SK-N-SH (cell line): ENCODE results near the gene FGD6.

Source experiments
- CHD2 ChIP-seq: fragments of 150-350 bp; IDR thresholded peaks from 2 replicates; pipeline ENCODE4 v1.6.1; 2018; ENCODE audit warnings: low read length; ENCODE audit not compliant: partially characterized antibody
- GATA2 ChIP-seq: sonication (generic); formaldehyde crosslinking; IDR thresholded peaks from 2 replicates; pipeline ENCODE4 v1.5.0; 2020; ENCODE audit warnings: mild to moderate bottlenecking, missing genetic modification reagents
- TF ChIP-seq, protein P1 (sequence below): fragments of 200-600 bp; sonication (generic); IDR thresholded peaks from 2 replicates; pipeline ENCODE4 v1.6.1; 2017; ENCODE audit warnings: antibody characterized with exemption, mild to moderate bottlenecking, moderate library complexity
- TF ChIP-seq, protein P2 (sequence below): IDR thresholded peaks from 2 replicates; pipeline ENCODE4 v1.6.1; 2012; ENCODE audit warnings: mild to moderate bottlenecking, low read depth, low read length, moderate library complexity

DNA sequence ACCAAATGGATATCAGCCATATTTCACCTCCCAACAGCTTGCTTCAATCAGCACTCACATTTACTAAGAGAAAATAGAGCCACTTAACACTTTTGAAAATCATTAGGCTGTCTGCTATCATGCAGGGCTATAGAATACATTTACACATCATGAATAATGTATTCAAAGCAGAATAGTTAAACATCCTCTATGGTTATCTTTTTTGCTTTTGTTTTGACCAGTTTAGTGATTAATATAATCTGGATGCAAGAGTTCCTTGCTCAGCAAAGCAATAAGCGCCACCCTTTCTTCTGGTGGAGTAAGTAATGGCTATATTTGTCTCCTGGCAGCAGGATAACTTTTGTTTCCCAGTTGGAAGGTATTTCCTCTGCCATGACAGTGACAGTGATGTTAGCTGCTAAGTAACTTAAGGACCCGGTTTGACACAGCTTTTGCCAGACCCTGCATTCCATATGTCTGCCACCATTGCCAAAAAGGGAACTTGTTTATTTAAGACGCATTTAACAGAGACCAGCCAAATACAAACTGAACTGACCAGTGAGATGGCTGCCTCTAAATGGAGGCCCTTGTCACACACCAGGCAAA is 73.6 kb downstream of the FGD6 start:
- TF ChIP-seq GATA2 (no peak), CHD2 (no peak)
- TF ChIP-seq, protein P1, sequence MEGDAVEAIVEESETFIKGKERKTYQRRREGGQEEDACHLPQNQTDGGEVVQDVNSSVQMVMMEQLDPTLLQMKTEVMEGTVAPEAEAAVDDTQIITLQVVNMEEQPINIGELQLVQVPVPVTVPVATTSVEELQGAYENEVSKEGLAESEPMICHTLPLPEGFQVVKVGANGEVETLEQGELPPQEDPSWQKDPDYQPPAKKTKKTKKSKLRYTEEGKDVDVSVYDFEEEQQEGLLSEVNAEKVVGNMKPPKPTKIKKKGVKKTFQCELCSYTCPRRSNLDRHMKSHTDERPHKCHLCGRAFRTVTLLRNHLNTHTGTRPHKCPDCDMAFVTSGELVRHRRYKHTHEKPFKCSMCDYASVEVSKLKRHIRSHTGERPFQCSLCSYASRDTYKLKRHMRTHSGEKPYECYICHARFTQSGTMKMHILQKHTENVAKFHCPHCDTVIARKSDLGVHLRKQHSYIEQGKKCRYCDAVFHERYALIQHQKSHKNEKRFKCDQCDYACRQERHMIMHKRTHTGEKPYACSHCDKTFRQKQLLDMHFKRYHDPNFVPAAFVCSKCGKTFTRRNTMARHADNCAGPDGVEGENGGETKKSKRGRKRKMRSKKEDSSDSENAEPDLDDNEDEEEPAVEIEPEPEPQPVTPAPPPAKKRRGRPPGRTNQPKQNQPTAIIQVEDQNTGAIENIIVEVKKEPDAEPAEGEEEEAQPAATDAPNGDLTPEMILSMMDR: no peak
- TF ChIP-seq, protein P2, sequence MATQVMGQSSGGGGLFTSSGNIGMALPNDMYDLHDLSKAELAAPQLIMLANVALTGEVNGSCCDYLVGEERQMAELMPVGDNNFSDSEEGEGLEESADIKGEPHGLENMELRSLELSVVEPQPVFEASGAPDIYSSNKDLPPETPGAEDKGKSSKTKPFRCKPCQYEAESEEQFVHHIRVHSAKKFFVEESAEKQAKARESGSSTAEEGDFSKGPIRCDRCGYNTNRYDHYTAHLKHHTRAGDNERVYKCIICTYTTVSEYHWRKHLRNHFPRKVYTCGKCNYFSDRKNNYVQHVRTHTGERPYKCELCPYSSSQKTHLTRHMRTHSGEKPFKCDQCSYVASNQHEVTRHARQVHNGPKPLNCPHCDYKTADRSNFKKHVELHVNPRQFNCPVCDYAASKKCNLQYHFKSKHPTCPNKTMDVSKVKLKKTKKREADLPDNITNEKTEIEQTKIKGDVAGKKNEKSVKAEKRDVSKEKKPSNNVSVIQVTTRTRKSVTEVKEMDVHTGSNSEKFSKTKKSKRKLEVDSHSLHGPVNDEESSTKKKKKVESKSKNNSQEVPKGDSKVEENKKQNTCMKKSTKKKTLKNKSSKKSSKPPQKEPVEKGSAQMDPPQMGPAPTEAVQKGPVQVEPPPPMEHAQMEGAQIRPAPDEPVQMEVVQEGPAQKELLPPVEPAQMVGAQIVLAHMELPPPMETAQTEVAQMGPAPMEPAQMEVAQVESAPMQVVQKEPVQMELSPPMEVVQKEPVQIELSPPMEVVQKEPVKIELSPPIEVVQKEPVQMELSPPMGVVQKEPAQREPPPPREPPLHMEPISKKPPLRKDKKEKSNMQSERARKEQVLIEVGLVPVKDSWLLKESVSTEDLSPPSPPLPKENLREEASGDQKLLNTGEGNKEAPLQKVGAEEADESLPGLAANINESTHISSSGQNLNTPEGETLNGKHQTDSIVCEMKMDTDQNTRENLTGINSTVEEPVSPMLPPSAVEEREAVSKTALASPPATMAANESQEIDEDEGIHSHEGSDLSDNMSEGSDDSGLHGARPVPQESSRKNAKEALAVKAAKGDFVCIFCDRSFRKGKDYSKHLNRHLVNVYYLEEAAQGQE: no peak
